GM19025 (cell line): ENCODE data around the gene RYR2.

Experiments used
- ATAC-seq: cut with Tn5 transposase; IDR thresholded peaks from one replicate; pipeline ENCODE4 v1.9.1; 2021; ENCODE audit warnings: mild to moderate bottlenecking, low read depth, moderate library complexity; ENCODE audit not compliant: unreplicated experiment

RYR2 gene

GRCh38 chr1:237751090-237751489 lies 709.1 kb downstream of the RYR2 start:
- no peak for ATAC-seq

- no peak for ATAC-seq
These were observed 712.6 kb downstream of the RYR2 start for GRCh38 chr1:237754627-237755026.

GRCh38 chr1:237756304-237756967 lies 714.5 kb downstream of the RYR2 start:
- no peak for ATAC-seq

- ATAC-seq: no peak
These were observed 717.4 kb downstream of the RYR2 start for GRCh38 chr1:237759377-237759776.

GRCh38 chr1:237760951-237761350 lies 719.0 kb downstream of the RYR2 start:
- ATAC-seq: no peak

- ATAC-seq: no peak
These were observed 721.2 kb downstream of the RYR2 start for GRCh38 chr1:237763137-237763536.

GRCh38 chr1:237763751-237764150 lies 721.8 kb downstream of the RYR2 start:
- no peak for ATAC-seq

- ATAC-seq: no peak
These were observed 727.9 kb downstream of the RYR2 start for GRCh38 chr1:237769916-237770315.

- ATAC-seq: no peak
These were observed 730.0 kb downstream of the RYR2 start for GRCh38 chr1:237772009-237772408.

GRCh38 chr1:237774246-237774645 lies 732.3 kb downstream of the RYR2 start:
- no peak for ATAC-seq

- ATAC-seq: no peak
These were observed 737.4 kb downstream of the RYR2 start for GRCh38 chr1:237779356-237779755.

- no peak for ATAC-seq
These were observed 744.2 kb downstream of the RYR2 start for GRCh38 chr1:237786066-237786719.

GRCh38 chr1:237788069-237788468 lies 746.1 kb downstream of the RYR2 start:
- ATAC-seq: no peak

GRCh38 chr1:237789619-237790018 lies 747.6 kb downstream of the RYR2 start:
- no peak for ATAC-seq

- ATAC-seq: no peak
These were observed 749.6 kb downstream of the RYR2 start for GRCh38 chr1:237791592-237791991.

GRCh38 chr1:237792149-237792548 lies 750.2 kb downstream of the RYR2 start:
- ATAC-seq: no peak

GRCh38 chr1:237792726-237793125 lies 750.7 kb downstream of the RYR2 start:
- no peak for ATAC-seq

GRCh38 chr1:237794071-237794470 lies 752.1 kb downstream of the RYR2 start:
- ATAC-seq: no peak

GRCh38 chr1:237795558-237795957 lies 753.6 kb downstream of the RYR2 start:
- no peak for ATAC-seq

GRCh38 chr1:237799762-237800474 lies 757.9 kb downstream of the RYR2 start:
- peak; percentile 93 for ATAC-seq

GRCh38 chr1:237804516-237804915 lies 762.5 kb downstream of the RYR2 start:
- no peak for ATAC-seq

- ATAC-seq: no peak
These were observed 767.1 kb downstream of the RYR2 start for GRCh38 chr1:237809099-237809498.
